CD4-positive, alpha-beta T cell (primary cell): ENCODE results near the gene ACBD6. TPM values are rescaled to one million over a fixed set of nuclear protein-coding genes. Genes with fewer than 3 reads are reported as not detected.
A peak's percentile ranks its signal among the peaks of the same experiment; 100 is the strongest.

Experiments used
- ATAC-seq: fragments of 200-7000 bp; cut with Tn5 transposase; one replicate; pipeline ENCODE4 v1.10.0; 2022; ENCODE audit warnings: mild to moderate bottlenecking; ENCODE audit not compliant: poor library complexity
- CTCF ChIA-PET: fragments of 350-600 bp; sonication (Branson Sonifier 250); formaldehyde crosslinking; loops from one replicate; lab custom pipeline; 2021; ENCODE audit warnings: antibody characterized with exemption, inconsistent platforms; lab: Charles Lee
- POLR2A ChIA-PET: fragments of 350-600 bp; sonication (Branson Sonifier 250); formaldehyde crosslinking; loops from one replicate; lab custom pipeline; 2021; ENCODE audit warnings: antibody characterized with exemption, inconsistent platforms; lab: Charles Lee
- DNase-seq, 14 experiments: peaks; one replicate each; pipeline ENCODE4 v3.0.0-alpha.2; 2013 to 2020; ENCODE audit warnings: mixed read lengths in 2 of 14
- H3K27ac ChIP-seq, 2 donors: one replicate each; pipeline versions ENCODE4 v1.5.1 to v1.7.0; 2013; ENCODE audit warnings: low read length in 2 of 2, low read depth in 1 of 2, mild to moderate bottlenecking in 1 of 2
- H3K27me3 ChIP-seq, 2 experiments: 1 replicate in 1 of 2; 2 replicates in 1 of 2; pipeline versions ENCODE4 v1.6.1 to v1.7.0; 2013; ENCODE audit warnings: low read length in 2 of 2, control low read depth in 1 of 2, mild to moderate bottlenecking in 1 of 2, moderate library complexity in 1 of 2; ENCODE audit not compliant: insufficient read depth in 2 of 2, control insufficient read depth in 1 of 2
- H3K36me3 ChIP-seq: one replicate; pipeline ENCODE4 v1.6.1; 2013; ENCODE audit warnings: low read length, control low read depth; ENCODE audit not compliant: insufficient read depth
- H3K4me1 ChIP-seq: one replicate; pipeline ENCODE4 v1.6.1; 2013; ENCODE audit warnings: low read length, control low read depth; ENCODE audit not compliant: insufficient read depth
- H3K4me3 ChIP-seq: one replicate; pipeline ENCODE4 v1.5.1; 2013; ENCODE audit warnings: mild to moderate bottlenecking, low read length, moderate library complexity
- H3K9me3 ChIP-seq, 2 experiments: 1 replicate in 1 of 2; 2 replicates in 1 of 2; pipeline versions ENCODE4 v1.6.1 to v1.7.0; 2013; ENCODE audit warnings: low read length in 2 of 2, mild to moderate bottlenecking in 2 of 2, control low read depth in 1 of 2, moderate library complexity in 1 of 2; ENCODE audit not compliant: control insufficient read depth in 1 of 2, insufficient read depth in 1 of 2
- H3K27ac Mint-ChIP-seq: one replicate; pipeline ENCODE4 v1.8.0; 2020; ENCODE audit warnings: mixed read lengths
- H3K27me3 Mint-ChIP-seq: one replicate; pipeline ENCODE4 v1.8.0; 2021; ENCODE audit warnings: mixed read lengths
- H3K36me3 Mint-ChIP-seq: one replicate; pipeline ENCODE4 v1.8.0; 2021; ENCODE audit warnings: low read depth, mixed read lengths
- H3K4me1 Mint-ChIP-seq: one replicate; pipeline ENCODE4 v1.8.0; 2021; ENCODE audit warnings: low read depth, mixed read lengths
- H3K4me3 Mint-ChIP-seq: one replicate; pipeline ENCODE4 v1.8.0; 2020; ENCODE audit warnings: mild to moderate bottlenecking, mixed read lengths
- H3K9me3 Mint-ChIP-seq: one replicate; pipeline ENCODE4 v1.8.0; 2020; ENCODE audit warnings: mixed read lengths
- CTCF ChIP-seq: fragments of 200-600 bp; IDR thresholded peaks from one replicate; pipeline ENCODE4 v1.8.0; 2022; ENCODE audit warnings: antibody characterized with exemption, mild to moderate bottlenecking
- intact Hi-C, 2 experiments: fragments of 100-400 bp; cut with DNase I in 1 of 2; cut with micrococcal nuclease in 1 of 2; formaldehyde crosslinking; loops; one replicate each; pipeline versions ENCODE4 v1.15.1 to v1.9.0; 2023 to 2025; cut with DNase I, micrococcal nuclease
- total RNA-seq, 174 experiments: library from RNA in 2 of 174; stranded (reverse) in 2 of 174; gene quantifications; one replicate each; pipeline ENCODE4 v1.2.3 and lab custom pipeline; 2021 to 2026

ACBD6 gene
- total RNA-seq, 2 experiments from 2014 or later: 28.2 to 28.8 TPM

GRCh38 chr1:180278596-180279395 lies 223.6 kb downstream of the ACBD6 start:
- DNase-seq (peak in 3 of 14 experiments; percentile 10 to 40 (median 25)), ATAC-seq (no peak)
- Histone ChIP-seq H3K27me3 (no peaks in the 10 kb centered on the region), H3K36me3 (peaks cover 6% of the 10 kb centered on the region), H3K4me3 (no peak overlapping the region), H3K4me1 (no peaks in the 10 kb centered on the region), H3K27ac (no peak overlapping the region), H3K9me3 (no peaks in the 10 kb centered on the region)
- no peaks in the 10 kb centered on the region for H3K9me3 Mint-ChIP-seq
- ChIA-PET CTCF (no interaction called here), POLR2A (interaction anchor here (0.7 kb wide), 1 partner anchor 1798 kb away, joined by 3 read pairs; no protein-coding TSS in a partner anchor)
- TF ChIP-seq CTCF: no peak
- no peaks in the 10 kb centered on the region for H3K27me3 Mint-ChIP-seq
- no peak overlapping the region for H3K4me3 Mint-ChIP-seq
- no peak overlapping the region for H3K27ac Mint-ChIP-seq
- intact Hi-C loops: no loop called here
- peaks cover 68% of the 10 kb centered on the region for H3K36me3 Mint-ChIP-seq
- no peaks in the 10 kb centered on the region for H3K4me1 Mint-ChIP-seq

- CTCF ChIA-PET: no interaction called here
- H3K36me3 Mint-ChIP-seq: peaks cover 64% of the 10 kb centered on the region
Observed at GRCh38 chr1:180278194-180278515, 224.2 kb downstream of the ACBD6 start.

GRCh38 chr1:180277476-180278193 lies 224.7 kb downstream of the ACBD6 start:
- no peak overlapping the region for H3K27ac ChIP-seq
- intact Hi-C loops: no loop called here
- TF ChIP-seq CTCF: no peak
- peaks cover 59% of the 10 kb centered on the region for H3K36me3 Mint-ChIP-seq
- no peak overlapping the region for H3K4me3 Mint-ChIP-seq
- H3K27me3 ChIP-seq: no peaks in the 10 kb centered on the region
- no peak overlapping the region for H3K4me3 ChIP-seq
- no peak overlapping the region for H3K27ac Mint-ChIP-seq
- no peaks in the 10 kb centered on the region for H3K27me3 Mint-ChIP-seq
- ATAC-seq (no peak), DNase-seq (no peak)
- H3K4me1 ChIP-seq: no peaks in the 10 kb centered on the region
- H3K9me3 ChIP-seq: no peaks in the 10 kb centered on the region
- CTCF ChIA-PET: no interaction called here
- H3K9me3 Mint-ChIP-seq: no peaks in the 10 kb centered on the region
- no peaks in the 10 kb centered on the region for H3K4me1 Mint-ChIP-seq
- H3K36me3 ChIP-seq: peaks cover 6% of the 10 kb centered on the region
- POLR2A ChIA-PET: no interaction called here

More at GRCh38 chr1:180278194-180278515, 224.2 kb downstream of the ACBD6 start:
- Histone ChIP-seq H3K4me3 (no peak overlapping the region), H3K36me3 (peaks cover 6% of the 10 kb centered on the region), H3K4me1 (no peaks in the 10 kb centered on the region), H3K27me3 (no peaks in the 10 kb centered on the region), H3K9me3 (no peaks in the 10 kb centered on the region), H3K27ac (no peak overlapping the region)
- Mint-ChIP-seq H3K27me3 (no peaks in the 10 kb centered on the region), H3K4me3 (no peak overlapping the region), H3K27ac (no peak overlapping the region), H3K4me1 (no peaks in the 10 kb centered on the region), H3K9me3 (no peaks in the 10 kb centered on the region)
- intact Hi-C loops: no loop called here
- ATAC-seq: no peak
- DNase-seq: no peak
- no peak for TF ChIP-seq CTCF
- POLR2A ChIA-PET: no interaction called here
